H1 (cell line): Measurements from ENCODE around the gene ERMARD. TPM values are rescaled to one million over a fixed set of nuclear protein-coding genes. Genes with fewer than 3 reads are reported as not detected.

ENCODE experiments used
- CTCF ChIA-PET: fragments of 300-600 bp; sonication (Branson Sonifier 250); formaldehyde crosslinking; loops from one replicate; lab custom pipeline; 2021; ENCODE audit not compliant: partially characterized antibody; lab: Charles Lee
- POLR2A ChIA-PET: fragments of 300-600 bp; sonication (Branson Sonifier 250); formaldehyde crosslinking; loops from one replicate; lab custom pipeline; 2021; ENCODE audit warnings: inconsistent platforms; ENCODE audit not compliant: partially characterized antibody; lab: Charles Lee
- DNase-seq, 2 experiments: peaks; one replicate each; pipeline versions ENCODE4 v3.0.0 to v3.0.0-alpha.2; 2010 to 2022; ENCODE audit warnings: low spot score in 2 of 2, low read depth in 1 of 2, mixed read lengths in 1 of 2
- FAIRE-seq: peaks from 2 replicates; lab custom pipeline; 2011; peaks lifted over from hg19 to GRCh38; lab: Jason Lieb, UNC
- H2AFZ ChIP-seq: 2 replicates; pipeline ENCODE4 v1.8.1; 2012; ENCODE audit warnings: low read length, inconsistent platforms
- H2AK5ac ChIP-seq: 2 replicates; pipeline ENCODE4 v1.6.1; 2013; ENCODE audit warnings: low read depth, low read length
- H2BK120ac ChIP-seq: replicated peaks from 2 replicates; pipeline ENCODE3; 2013; ENCODE audit warnings: low read depth, low read length, inconsistent platforms
- H2BK12ac ChIP-seq: 2 replicates; pipeline ENCODE4 v1.6.1; 2013; ENCODE audit warnings: low read depth, low read length
- H2BK15ac ChIP-seq: 2 replicates; pipeline ENCODE4 v1.6.1; 2013; ENCODE audit warnings: low read length
- H2BK20ac ChIP-seq: 2 replicates; pipeline ENCODE4 v1.6.1; 2013; ENCODE audit warnings: low read length
- H2BK5ac ChIP-seq: 2 replicates; pipeline ENCODE4 v1.6.1; 2013; ENCODE audit warnings: low read depth, low read length
- H3K14ac ChIP-seq: 2 replicates; pipeline ENCODE4 v1.6.1; 2013; ENCODE audit warnings: inconsistent platforms; ENCODE audit not compliant: insufficient read length
- H3K18ac ChIP-seq: 2 replicates; pipeline ENCODE4 v1.6.1; 2013; ENCODE audit warnings: low read length; ENCODE audit errors: extremely low read depth
- H3K23ac ChIP-seq: 2 replicates; pipeline ENCODE4 v1.6.1; 2013; ENCODE audit warnings: inconsistent platforms; ENCODE audit not compliant: insufficient read length
- H3K23me2 ChIP-seq: 2 replicates; pipeline ENCODE4 v1.6.1; 2013; ENCODE audit warnings: low read depth, low read length
- H3K27ac ChIP-seq: 2 replicates; pipeline ENCODE4 v1.6.1; 2011; ENCODE audit warnings: low read depth, low read length, inconsistent platforms
- H3K27me3 ChIP-seq, 4 experiments: replicated peaks in 1 of 4; 1 replicate in 1 of 4; 2 replicates in 3 of 4; pipeline versions ENCODE4 v1.6.1 to v1.8.1; 2011 to 2013; ENCODE audit warnings: low read length in 3 of 4, mild to moderate bottlenecking in 3 of 4, inconsistent platforms in 2 of 4, mixed read lengths in 2 of 4, moderate library complexity in 1 of 4; ENCODE audit not compliant: control insufficient read depth in 3 of 4, insufficient read depth in 3 of 4; ENCODE audit errors: extremely low read depth in 1 of 4
- H3K36me3 ChIP-seq, 4 experiments: 2 replicates each; pipeline versions ENCODE4 v1.6.1 to v1.8.1; 2011 to 2013; ENCODE audit warnings: mild to moderate bottlenecking in 4 of 4, low read length in 3 of 4, moderate library complexity in 2 of 4, control low read depth in 1 of 4, inconsistent platforms in 1 of 4; ENCODE audit not compliant: insufficient read depth in 4 of 4, control insufficient read depth in 2 of 4
- H3K4ac ChIP-seq: replicated peaks from 2 replicates; pipeline ENCODE3; 2013; ENCODE audit warnings: low read length, low read depth, mixed read lengths, inconsistent platforms; ENCODE audit not compliant: insufficient read length
- H3K4me1 ChIP-seq, 4 experiments: replicated peaks in 1 of 4; 1 replicate in 1 of 4; 2 replicates in 3 of 4; pipeline versions ENCODE4 v1.6.1 to v1.8.1; 2011 to 2013; ENCODE audit warnings: low read length in 3 of 4, inconsistent platforms in 2 of 4, mixed read lengths in 1 of 4; ENCODE audit not compliant: insufficient read depth in 4 of 4, control insufficient read depth in 3 of 4
- H3K4me2 ChIP-seq, 2 experiments: 2 replicates each; pipeline versions ENCODE4 v1.6.1 to v1.8.1; 2011 to 2013; ENCODE audit warnings: low read depth in 2 of 2, low read length in 2 of 2, control low read depth in 1 of 2, inconsistent platforms in 1 of 2, mild to moderate bottlenecking in 1 of 2; ENCODE audit not compliant: insufficient read depth in 1 of 2
- H3K4me3 ChIP-seq, 4 experiments: fragments of 200-600, 300-600 bp in 1 of 4; sonication (generic), shearing (Covaris generic), sonication (Bioruptor Twin) in 1 of 4; 2 replicates each; pipeline versions ENCODE4 v1.5.1 to v1.8.1; 2011 to 2016; ENCODE audit warnings: low read length in 4 of 4, low read depth in 3 of 4, control low read depth in 2 of 4, inconsistent platforms in 2 of 4, mild to moderate bottlenecking in 2 of 4, mixed read lengths in 1 of 4, moderate library complexity in 1 of 4; ENCODE audit not compliant: insufficient read depth in 2 of 4; ENCODE audit errors: extremely low read depth in 1 of 4
- H3K56ac ChIP-seq: replicated peaks from 2 replicates; pipeline ENCODE3; 2013; ENCODE audit warnings: low read depth, mild to moderate bottlenecking, mixed read lengths, low read length, inconsistent platforms; ENCODE audit not compliant: insufficient read length
- H3K79me1 ChIP-seq: 2 replicates; pipeline ENCODE4 v1.6.1; 2013; ENCODE audit warnings: low read depth, low read length, control low read depth
- H3K79me2 ChIP-seq, 2 experiments: 2 replicates each; pipeline versions ENCODE4 v1.6.1 to v1.8.1; 2012 to 2013; ENCODE audit warnings: low read length in 2 of 2, mild to moderate bottlenecking in 2 of 2, inconsistent platforms in 1 of 2; ENCODE audit not compliant: insufficient read depth in 2 of 2, control insufficient read depth in 1 of 2
- H3K9ac ChIP-seq, 4 experiments: replicated peaks in 1 of 4; 1 replicate in 1 of 4; 2 replicates in 3 of 4; pipeline versions ENCODE4 v1.6.1 to v1.8.1; 2011 to 2013; ENCODE audit warnings: low read depth in 3 of 4, low read length in 3 of 4, control low read depth in 2 of 4, mild to moderate bottlenecking in 2 of 4, moderate library complexity in 2 of 4, inconsistent platforms in 1 of 4; ENCODE audit errors: extremely low read depth in 1 of 4
- H3K9me3 ChIP-seq, 2 experiments: 2 replicates each; pipeline versions ENCODE4 v1.6.1 to v1.8.1; 2012 to 2013; ENCODE audit warnings: mild to moderate bottlenecking in 2 of 2, moderate library complexity in 2 of 2, control low read depth in 1 of 2, inconsistent platforms in 1 of 2, low read depth in 1 of 2, low read length in 1 of 2, mixed read lengths in 1 of 2; ENCODE audit not compliant: insufficient read depth in 2 of 2
- H4K20me1 ChIP-seq, 2 experiments: replicated peaks in 1 of 2; 2 replicates each; pipeline versions ENCODE3 to v1.8.1; 2011 to 2013; ENCODE audit warnings: inconsistent platforms in 2 of 2, low read length in 2 of 2, mild to moderate bottlenecking in 1 of 2; ENCODE audit not compliant: insufficient read depth in 2 of 2, control insufficient read depth in 1 of 2
- H4K5ac ChIP-seq: 2 replicates; pipeline ENCODE4 v1.6.1; 2013; ENCODE audit warnings: low read length, low read depth, mixed read lengths, inconsistent platforms; ENCODE audit not compliant: insufficient read length
- H4K8ac ChIP-seq: 2 replicates; pipeline ENCODE4 v1.8.0; 2013; ENCODE audit warnings: mild to moderate bottlenecking, moderate library complexity, low read length, inconsistent platforms; ENCODE audit not compliant: insufficient read depth; ENCODE audit errors: extremely low read depth
- H4K91ac ChIP-seq: replicated peaks from 2 replicates; pipeline ENCODE3; 2013; ENCODE audit warnings: low read length, mixed read lengths, inconsistent platforms; ENCODE audit not compliant: insufficient read length
- ASH2L ChIP-seq: fragments of 200-600, 300-600 bp; sonication (generic); IDR thresholded peaks from one replicate; pipeline ENCODE4 v1.7.1; 2017; ENCODE audit warnings: low read length
- CBX8 ChIP-seq: fragments of 300-800, 300-1000 bp; sonication (generic); IDR thresholded peaks from 2 replicates; pipeline ENCODE4 v1.7.1; 2016; ENCODE audit warnings: low read depth, low read length, borderline replicate concordance
- HDAC2 ChIP-seq, 2 experiments: fragments of 300-600 bp in 1 of 2; sonication (generic) in 1 of 2; IDR thresholded peaks; 2 replicates each; pipeline ENCODE4 v1.6.1; 2011 to 2012; ENCODE audit warnings: low read depth in 2 of 2, low read length in 2 of 2, mild to moderate bottlenecking in 2 of 2, moderate library complexity in 2 of 2, borderline replicate concordance in 1 of 2, inconsistent platforms in 1 of 2
- MAX ChIP-seq: IDR thresholded peaks from 2 replicates; pipeline ENCODE4 v1.6.1; 2012; ENCODE audit warnings: inconsistent platforms
- NANOG ChIP-seq: IDR thresholded peaks from 2 replicates; pipeline ENCODE4 v1.6.1; 2011; ENCODE audit warnings: low read length, low read depth, mild to moderate bottlenecking, inconsistent platforms; ENCODE audit not compliant: insufficient read depth, poor library complexity, severe bottlenecking
- POLR2A ChIP-seq, 2 experiments: IDR thresholded peaks; 1 replicate in 1 of 2; 2 replicates in 1 of 2; pipeline ENCODE4 v1.6.1; 2011; ENCODE audit warnings: low read depth in 2 of 2, low read length in 2 of 2, mild to moderate bottlenecking in 2 of 2; ENCODE audit errors: control extremely low read depth in 1 of 2
- POLR2AphosphoS5 ChIP-seq: IDR thresholded peaks from 2 replicates; pipeline ENCODE4 v1.6.1; 2011; ENCODE audit warnings: low read depth, low read length
- RNF2 ChIP-seq: fragments of 200-900, 300-1000 bp; sonication (generic); IDR thresholded peaks from 2 replicates; pipeline ENCODE4 v1.7.1; 2016; ENCODE audit warnings: borderline replicate concordance, low read depth, mild to moderate bottlenecking, antibody characterized with exemption, low read length; ENCODE audit not compliant: poor library complexity, severe bottlenecking; ENCODE audit errors: missing control alignments
- TAF1 ChIP-seq: IDR thresholded peaks from 2 replicates; pipeline ENCODE4 v1.6.1; 2011; ENCODE audit warnings: mild to moderate bottlenecking, low read depth, low read length
- TEAD4 ChIP-seq: IDR thresholded peaks from 2 replicates; pipeline ENCODE4 v1.6.1; 2012; ENCODE audit warnings: low read depth, low read length, inconsistent platforms, mixed read lengths
- WGBS, 2 experiments: shearing (Covaris generic) in 1 of 2; methylation state at CpG; one replicate each; pipeline versions ENCODE4 v1.1.6 to v1.1.7; 2013 to 2015; ENCODE audit warnings: low lambda C conversion rate in 2 of 2, mixed read lengths in 2 of 2, inconsistent platforms in 1 of 2, low coverage in 1 of 2, missing lambda C conversion rate in 1 of 2; ENCODE audit not compliant: insufficient replicate concordance in 2 of 2, insufficient coverage in 1 of 2, insufficient read length in 1 of 2; ENCODE audit errors: extremely low coverage in 1 of 2, missing lambda C conversion rate in 1 of 2; 5-methylcytosine and 5-hydroxymethylcytosine counted together
- polyA plus RNA-seq, 7 experiments: library from polyadenylated mRNA; depleted of rRNA in 3 of 7; stranded (reverse) in 5 of 7; unstranded in 2 of 7; fragments of >200 nt in 5 of 7; fragments of 200-250 nt in 2 of 7; gene quantifications; 1 replicate in 5 of 7; 2 replicates in 1 of 7; 4 replicates in 1 of 7; pipeline versions ENCODE4 v1.2.1 to v1.2.3, GENCODE V29; 2011 to 2013; ENCODE audit warnings: missing spikeins in 2 of 7, mixed read lengths in 2 of 7
- total RNA-seq: library from RNA; stranded (reverse); fragmentation: NEBNext Ultra II Directional; extraction: Animal tissue kit (Norgen Biotek cat#: 25700); gene quantifications from 2 replicates; pipeline ENCODE4 v1.2.1, GENCODE V29; 2021

Gene ERMARD
- total and polyA plus RNA-seq, 2 of the 8 experiments (the other 6 are each of a cell fraction or from before 2014, with no cell fraction given) = 12.2 to 25.6 TPM

DNA sequence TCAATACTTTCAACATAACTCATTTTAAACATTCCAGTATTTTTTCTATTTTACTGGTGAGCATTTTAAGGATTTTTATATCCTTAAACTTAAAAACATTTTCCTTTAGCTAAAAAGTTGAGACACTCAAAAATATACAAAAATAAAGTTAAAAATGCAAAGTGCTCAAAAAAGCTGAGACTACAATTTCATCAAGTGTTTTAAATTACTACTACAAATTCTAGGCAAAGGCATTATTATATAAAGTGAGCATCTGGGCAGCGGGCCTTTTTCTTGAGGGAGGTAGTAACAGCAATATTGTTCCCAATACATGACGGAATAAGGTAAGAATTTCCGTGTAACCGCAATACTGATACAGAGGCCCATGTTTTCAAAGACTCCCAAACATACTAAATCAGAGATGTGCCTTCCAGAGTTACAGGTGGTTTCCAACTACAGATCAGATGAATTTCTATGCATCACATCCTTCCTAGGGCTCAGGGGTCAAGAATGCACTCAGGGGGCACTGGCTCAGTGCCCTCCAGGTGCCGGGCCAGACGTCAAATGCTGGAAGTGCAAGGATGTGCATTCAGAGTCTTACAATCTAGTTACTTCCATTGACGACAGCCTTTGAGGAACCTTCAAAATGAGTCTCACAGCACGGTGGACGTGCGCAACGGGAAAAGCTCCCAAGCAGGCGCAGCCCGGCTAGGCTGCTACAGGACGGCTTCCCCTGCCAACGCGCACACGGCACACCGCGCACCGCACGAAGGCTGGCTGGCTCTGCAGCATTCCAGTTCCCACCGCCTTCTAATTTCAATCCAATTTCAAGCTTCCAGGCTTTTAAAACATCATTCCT is 28.8 kb upstream of the ERMARD start:
- ChIA-PET CTCF (interaction anchor here (0.7 to 1.5 kb wide), 3 partner anchors 12 to 27 kb away, joined by 3 to 6 read pairs (median 3); no protein-coding TSS in a partner anchor), POLR2A (interaction anchor here (0.7 to 5.9 kb wide), 9 partner anchors 11 to 470 kb away, joined by 3 to 58 read pairs (median 4); partner anchors contain the start of genes C6orf120, DYNLT2, ERMARD and WDR27)
- Histone ChIP-seq H3K4ac (no peak overlapping the region), H2BK15ac (no peak overlapping the region), H4K20me1 (peaks cover 1 to 13% of the 10 kb centered on the region in 2 experiments), H3K23ac (no peak overlapping the region), H3K9ac (peak overlapping the region; percentile 26 to 81 (median 44); a peak in 6 of 7 replicates), H2BK5ac (no peak overlapping the region), H3K27me3 (peaks cover 0 to 2% (median under 1%) of the 10 kb centered on the region in 4 experiments; a peak in 1 of 7 replicates), H2AFZ (no peak overlapping the region), H3K56ac (no peak overlapping the region), H3K14ac (no peak overlapping the region), H2BK120ac (no peak overlapping the region), H3K79me2 (peaks cover 0 to 54% of the 10 kb centered on the region in 2 experiments; a peak in 2 of 4 replicates), H2AK5ac (no peak overlapping the region), H2BK20ac (no peak overlapping the region), H3K9me3 (no peaks in the 10 kb centered on the region), H4K91ac (no peak overlapping the region), H3K79me1 (peaks cover 3% of the 10 kb centered on the region; the same call in 1 of the 2 replicates), H3K4me2 (peak overlapping the region; percentile 92 to 97), H4K5ac (no peak overlapping the region), H3K23me2 (peaks cover 15% of the 10 kb centered on the region), H3K27ac (no peak overlapping the region), H4K8ac (peak overlapping the region; percentile 37; the same call in 1 of the 2 replicates), H3K4me1 (peaks cover 0 to 9% (median 4%) of the 10 kb centered on the region in 4 experiments; a peak in 5 of 7 replicates), H3K18ac (no peak overlapping the region), H3K36me3 (peaks cover 0 to 16% (median 0%) of the 10 kb centered on the region in 4 experiments; a peak in 2 of 8 replicates), H2BK12ac (no peak overlapping the region), H3K4me3 (peak overlapping the region; percentile 76 to 78 (median 76))
- DNase-seq (peak in 1 of 2 experiments; percentile 50), FAIRE-seq (no peak)
- WGBS, 2 experiments = 16% methylated on average over 22 of the region's 22 CpGs; no CpG with 5 or more reads in 1 of the 2 experiments
- TF ChIP-seq RNF2 (no peak), TEAD4 (no peak), POLR2AphosphoS5 (peak; percentile 51; the same call in 1 of the 2 replicates), NANOG (no peak), POLR2A (IDR thresholded peaks at IDR 0.05; ENCODE audit: control extremely low read depth in 1 of 2, low read depth in 2 of 2, low read length in 2 of 2) (peak in 1 of 2 experiments; percentile 55; a peak in 1 of 3 replicates), MAX (peak; percentile 71), ASH2L (peak; percentile 5), HDAC2 (IDR thresholded peaks at IDR 0.05; ENCODE audit: borderline replicate concordance in 1 of 2, low read depth in 2 of 2, low read length in 2 of 2) (no peak), TAF1 (peak; percentile 51; the same call in 1 of the 2 replicates), CBX8 (no peak)
